CD14-positive monocyte (primary cell): ENCODE results near the gene INTS2. TPM values are rescaled to one million over a fixed set of nuclear protein-coding genes. Genes with fewer than 3 reads are reported as not detected.
A peak's percentile ranks its signal among the peaks of the same experiment; 100 is the strongest.

Experiments used
- DNase-seq, 3 donors: peaks; one replicate each; pipeline ENCODE4 v3.0.0-alpha.2; 2011 to 2022
- H2AFZ ChIP-seq: 2 replicates; pipeline ENCODE4 v1.6.0; 2012; ENCODE audit warnings: mild to moderate bottlenecking, low read depth, low read length, inconsistent platforms; ENCODE audit not compliant: insufficient read depth, poor library complexity, severe bottlenecking
- H3K27ac ChIP-seq, 2 donors: 1 replicate in 1 of 2; 2 replicates in 1 of 2; pipeline ENCODE4 v1.5.1; 2012 to 2013; ENCODE audit warnings: low read length in 2 of 2, control low read depth in 1 of 2, inconsistent platforms in 1 of 2, low read depth in 1 of 2, mild to moderate bottlenecking in 1 of 2
- H3K27me3 ChIP-seq, 2 donors: one replicate each; pipeline versions ENCODE4 v1.6.0 to v1.6.1; 2011 to 2013; ENCODE audit warnings: low read length in 2 of 2; ENCODE audit not compliant: control insufficient read depth in 2 of 2, insufficient read depth in 2 of 2
- H3K36me3 ChIP-seq, 2 donors: replicated peaks in 1 of 2; 1 replicate in 1 of 2; 2 replicates in 1 of 2; pipeline versions ENCODE4 v1.5.1 to v1.6.1; 2012 to 2013; ENCODE audit warnings: low read length in 2 of 2, control low read depth in 1 of 2, inconsistent platforms in 1 of 2, mild to moderate bottlenecking in 1 of 2; ENCODE audit not compliant: insufficient read depth in 2 of 2, control insufficient read depth in 1 of 2
- H3K4me1 ChIP-seq, 2 donors: 1 replicate in 1 of 2; 2 replicates in 1 of 2; pipeline versions ENCODE4 v1.5.1 to v1.6.1; 2012 to 2013; ENCODE audit warnings: low read length in 2 of 2, control low read depth in 1 of 2, inconsistent platforms in 1 of 2, mild to moderate bottlenecking in 1 of 2, moderate library complexity in 1 of 2; ENCODE audit not compliant: insufficient read depth in 2 of 2, control insufficient read depth in 1 of 2
- H3K4me2 ChIP-seq: replicated peaks from 2 replicates; pipeline ENCODE3; 2012; ENCODE audit warnings: low read length, moderate library complexity, mild to moderate bottlenecking; ENCODE audit not compliant: poor library complexity, severe bottlenecking; ENCODE audit errors: extremely low read depth
- H3K4me3 ChIP-seq, 3 experiments: fragments of 200-600 bp in 1 of 3; sonication (generic) in 1 of 3; replicated peaks in 1 of 3; 1 replicate in 2 of 3; 2 replicates in 1 of 3; pipeline ENCODE4 v1.5.1; 2011 to 2013; ENCODE audit warnings: low read length in 3 of 3, mild to moderate bottlenecking in 3 of 3, control low read depth in 2 of 3, low read depth in 2 of 3, inconsistent platforms in 1 of 3, moderate library complexity in 1 of 3
- H3K79me2 ChIP-seq: 2 replicates; pipeline ENCODE4 v1.6.0; 2012; ENCODE audit warnings: mild to moderate bottlenecking, control low read depth, inconsistent platforms, low read length, moderate library complexity; ENCODE audit not compliant: insufficient read depth
- H3K9ac ChIP-seq: 2 replicates; pipeline ENCODE4 v1.6.0; 2017; ENCODE audit warnings: low read length, mild to moderate bottlenecking; ENCODE audit not compliant: insufficient read depth, poor library complexity, severe bottlenecking
- H3K9me3 ChIP-seq, 2 donors: replicated peaks in 1 of 2; 1 replicate in 1 of 2; 2 replicates in 1 of 2; pipeline versions ENCODE4 v1.5.1 to v1.6.1; 2012 to 2013; ENCODE audit warnings: low read length in 2 of 2, control low read depth in 1 of 2; ENCODE audit not compliant: control insufficient read depth in 1 of 2, insufficient read depth in 1 of 2
- H4K20me1 ChIP-seq: 2 replicates; pipeline ENCODE4 v1.6.0; 2012; ENCODE audit warnings: mild to moderate bottlenecking, low read length, control low read depth, moderate library complexity; ENCODE audit not compliant: insufficient read depth
- H3K27ac Mint-ChIP-seq, 7 donors: one replicate each; pipeline ENCODE4 v1.8.0; 2020; ENCODE audit warnings: mild to moderate bottlenecking in 7 of 7, mixed read lengths in 7 of 7, moderate library complexity in 6 of 7, inconsistent platforms in 2 of 7
- H3K27me3 Mint-ChIP-seq, 3 donors: one replicate each; pipeline ENCODE4 v1.8.0; 2021 to 2022; ENCODE audit warnings: low read depth in 3 of 3, mild to moderate bottlenecking in 3 of 3, mixed read lengths in 3 of 3, moderate library complexity in 3 of 3, inconsistent platforms in 1 of 3
- H3K36me3 Mint-ChIP-seq, 2 donors: one replicate each; pipeline ENCODE4 v1.8.0; 2020; ENCODE audit warnings: mixed read lengths in 2 of 2, inconsistent platforms in 1 of 2, mild to moderate bottlenecking in 1 of 2
- H3K4me1 Mint-ChIP-seq: one replicate; pipeline ENCODE4 v1.8.0; 2020; ENCODE audit warnings: mild to moderate bottlenecking, mixed read lengths
- H3K4me3 Mint-ChIP-seq, 2 donors: one replicate each; pipeline ENCODE4 v1.8.0; 2020; ENCODE audit warnings: mild to moderate bottlenecking in 2 of 2, mixed read lengths in 2 of 2, moderate library complexity in 1 of 2
- H3K9me3 Mint-ChIP-seq, 7 donors: one replicate each; pipeline ENCODE4 v1.8.0; 2020 to 2022; ENCODE audit warnings: mixed read lengths in 7 of 7, mild to moderate bottlenecking in 6 of 7, moderate library complexity in 6 of 7, inconsistent platforms in 2 of 7
- CTCF ChIP-seq: fragments of 200-600 bp; IDR thresholded peaks from one replicate; pipeline ENCODE4 v1.8.0; 2022; ENCODE audit warnings: antibody characterized with exemption, mild to moderate bottlenecking
- WGBS: methylation state at CpG from one replicate; pipeline ENCODE4 v1.1.5; 2013; ENCODE audit warnings: missing lambda C conversion rate; ENCODE audit not compliant: insufficient coverage; 5-methylcytosine and 5-hydroxymethylcytosine counted together
- intact Hi-C, 2 donors: fragments of 100-400 bp; cut with micrococcal nuclease; formaldehyde crosslinking; loops; one replicate each; pipeline versions ENCODE4 v1.15.0 to v1.15.1; 2023
- polyA plus RNA-seq, 3 donors: library from polyadenylated mRNA; depleted of rRNA in 1 of 3; unstranded in 2 of 3; stranded (reverse) in 1 of 3; fragments of 300-500 nt in 2 of 3; fragments of >200 nt in 1 of 3; fragmentation: Illumina TruSeq in 2 of 3; gene quantifications; 1 replicate in 2 of 3; 2 replicates in 1 of 3; pipeline ENCODE4 v1.2.3, GENCODE V29; 2012 to 2021

INTS2 gene
- polyA plus RNA-seq, 3 donors: 2.2 to 2.9 (median 2.6) TPM

DNA sequence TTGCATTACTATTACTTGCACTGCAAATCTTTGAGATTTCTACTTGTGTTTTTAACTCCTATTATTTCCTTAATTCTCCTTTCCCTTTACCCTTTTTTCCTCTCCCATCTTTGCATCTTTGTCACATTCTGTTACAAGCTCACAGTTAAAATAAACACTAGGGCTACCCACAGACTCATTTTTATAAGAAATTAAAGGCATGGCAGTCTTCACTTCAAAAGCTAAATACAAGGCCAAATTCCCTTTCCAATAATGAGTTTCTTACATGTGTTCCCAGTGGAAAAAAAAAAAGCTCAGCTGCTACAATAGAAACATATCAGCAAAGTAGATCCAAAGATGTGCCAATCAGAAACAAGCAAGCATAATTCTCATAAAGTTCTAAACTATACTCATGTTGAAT is 60.7 kb downstream of the INTS2 start:
- Mint-ChIP-seq H3K4me3 (no peak overlapping the region), H3K4me1 (peaks cover 18% of the 10 kb centered on the region), H3K27ac (no peak overlapping the region), H3K9me3 (no peaks in the 10 kb centered on the region), H3K36me3 (peaks cover 29 to 39% of the 10 kb centered on the region in 2 donors), H3K27me3 (peaks cover 0 to 2% (median 0%) of the 10 kb centered on the region in 3 donors)
- Histone ChIP-seq H3K4me2 (no peak overlapping the region), H3K27me3 (no peaks in the 10 kb centered on the region), H3K36me3 (peaks cover 26 to 51% of the 10 kb centered on the region in 2 donors), H3K27ac (no peak overlapping the region), H4K20me1 (no peaks in the 10 kb centered on the region), H2AFZ (no peak overlapping the region), H3K9ac (no peak overlapping the region), H3K79me2 (peaks cover 5% of the 10 kb centered on the region), H3K4me3 (no peak overlapping the region), H3K9me3 (no peaks in the 10 kb centered on the region), H3K4me1 (peaks cover 11 to 18% of the 10 kb centered on the region in 2 donors)
- no peak for DNase-seq
- intact Hi-C loops: no loop called here
- no peak for TF ChIP-seq CTCF

DNA sequence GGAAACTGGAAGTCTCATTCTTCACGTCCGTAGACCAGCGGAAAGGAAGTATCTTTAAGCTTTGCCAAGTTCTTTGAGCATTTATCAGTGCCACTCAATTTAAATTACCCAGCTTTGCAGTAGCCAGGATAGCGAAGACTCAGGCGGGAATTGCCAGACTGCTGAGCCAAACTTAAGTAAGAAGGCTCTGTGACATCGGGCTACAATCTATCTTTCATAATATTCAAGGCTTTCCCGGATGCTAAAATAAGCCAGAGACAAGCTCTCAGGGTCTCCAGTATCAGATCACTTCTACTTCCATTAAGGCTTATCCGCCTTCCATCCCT is 64.0 kb downstream of the INTS2 start:
- Histone ChIP-seq H2AFZ (peak overlapping the region; percentile 99), H3K4me3 (peak overlapping the region; percentile 75 to 98 (median 79)), H3K79me2 (peaks cover 25% of the 10 kb centered on the region), H4K20me1 (no peaks in the 10 kb centered on the region), H3K36me3 (peaks cover 6 to 19% of the 10 kb centered on the region in 2 donors), H3K27me3 (no peaks in the 10 kb centered on the region), H3K9ac (peak overlapping the region; percentile 76), H3K4me2 (peak overlapping the region; percentile 88), H3K4me1 (peaks cover 11 to 22% of the 10 kb centered on the region in 2 donors), H3K9me3 (no peaks in the 10 kb centered on the region), H3K27ac (peak overlapping the region; percentile 26 to 88)
- TF ChIP-seq CTCF: no peak
- WGBS: 0% methylated on average over 7 of the region's 8 CpGs
- Mint-ChIP-seq H3K36me3 (peaks cover 13 to 14% of the 10 kb centered on the region in 2 donors), H3K27ac (peak overlapping the region; percentile 81 to 95 (median 91)), H3K4me1 (peaks cover 25% of the 10 kb centered on the region), H3K9me3 (no peaks in the 10 kb centered on the region), H3K27me3 (peaks cover 0 to 2% (median 0%) of the 10 kb centered on the region in 3 donors), H3K4me3 (peak overlapping the region; percentile 98 to 99)
- DNase-seq: no peak
- intact Hi-C loops: no loop called here
